Dendritic cell treated with granulocyte-macrophage colony-stimulating factor and Interleukin-4, amounts not matched to agents 40 ng/mL and 50 ng/mL, for 4 days (primary cell): ENCODE results near the gene PRR5L.

Experiments
- H3K27ac Mint-ChIP-seq: one replicate; pipeline ENCODE4 v1.8.0; 2022; ENCODE audit warnings: mild to moderate bottlenecking, mixed read lengths
- H3K27me3 Mint-ChIP-seq: one replicate; pipeline ENCODE4 v1.8.0; 2022; ENCODE audit warnings: mild to moderate bottlenecking, mixed read lengths
- H3K36me3 Mint-ChIP-seq: one replicate; pipeline ENCODE4 v1.8.0; 2022; ENCODE audit warnings: low read depth, mixed read lengths
- H3K4me1 Mint-ChIP-seq: one replicate; pipeline ENCODE4 v1.8.0; 2022; ENCODE audit warnings: low read depth, mixed read lengths
- H3K4me3 Mint-ChIP-seq: one replicate; pipeline ENCODE4 v1.8.0; 2022; ENCODE audit warnings: mild to moderate bottlenecking, moderate library complexity, mixed read lengths
- H3K9me3 Mint-ChIP-seq: one replicate; pipeline ENCODE4 v1.8.0; 2022; ENCODE audit warnings: mixed read lengths
- intact Hi-C: fragments of 100-400 bp; cut with micrococcal nuclease; formaldehyde crosslinking; loops from one replicate; pipeline ENCODE4 v1.15.0; 2022

Gene PRR5L

DNA sequence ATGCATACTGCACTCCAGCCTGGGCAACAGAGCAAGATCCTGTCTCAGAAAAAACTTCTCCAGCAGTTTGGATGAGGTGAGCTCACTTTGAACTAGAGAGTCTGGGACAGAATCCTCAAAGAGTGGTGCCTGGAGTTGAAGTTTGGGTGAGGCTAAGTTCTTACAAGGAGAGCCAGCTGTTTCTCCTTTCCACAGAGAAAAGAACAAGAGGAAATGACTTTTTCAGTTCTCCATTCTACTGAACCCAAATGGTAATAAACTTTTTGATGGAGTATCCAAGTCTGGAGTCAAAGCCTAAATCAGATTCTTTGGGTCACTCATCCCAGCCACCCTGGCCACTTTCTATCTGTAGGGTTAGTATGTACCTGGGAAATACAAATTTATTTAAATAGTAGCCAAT, 111.3 kb downstream of the PRR5L start:
- Mint-ChIP-seq H3K27me3 (peaks cover 63% of the 10 kb centered on the region), H3K9me3 (no peaks in the 10 kb centered on the region), H3K4me3 (no peak overlapping the region), H3K36me3 (no peaks in the 10 kb centered on the region), H3K4me1 (peaks cover 60% of the 10 kb centered on the region), H3K27ac (no peak overlapping the region)
- intact Hi-C loops: loop anchor here (5.0 kb wide), 1 partner anchor 35 kb away; no protein-coding TSS in a partner anchor

- peaks cover 69% of the 10 kb centered on the region for H3K4me1 Mint-ChIP-seq
- intact Hi-C loops: loop anchor here (5.0 kb wide), 1 partner anchor 36 kb away; no protein-coding TSS in a partner anchor
- no peak overlapping the region for H3K4me3 Mint-ChIP-seq
- H3K27me3 Mint-ChIP-seq: peaks cover 50% of the 10 kb centered on the region
- no peaks in the 10 kb centered on the region for H3K36me3 Mint-ChIP-seq
- peak overlapping the region; percentile 69 for H3K27ac Mint-ChIP-seq
- no peaks in the 10 kb centered on the region for H3K9me3 Mint-ChIP-seq
These were observed 112.5 kb downstream of the PRR5L start for GRCh38 chr11:36408498-36409136.

- peaks cover 69% of the 10 kb centered on the region for H3K4me1 Mint-ChIP-seq
- H3K4me3 Mint-ChIP-seq: no peak overlapping the region
- H3K27ac Mint-ChIP-seq: peak overlapping the region; percentile 69
- no peaks in the 10 kb centered on the region for H3K9me3 Mint-ChIP-seq
- intact Hi-C loops: loop anchor here (5.0 kb wide), 1 partner anchor 37 kb away; no protein-coding TSS in a partner anchor
- H3K27me3 Mint-ChIP-seq: peaks cover 44% of the 10 kb centered on the region
- H3K36me3 Mint-ChIP-seq: no peaks in the 10 kb centered on the region
These were observed 113.2 kb downstream of the PRR5L start for GRCh38 chr11:36409152-36409816.

DNA sequence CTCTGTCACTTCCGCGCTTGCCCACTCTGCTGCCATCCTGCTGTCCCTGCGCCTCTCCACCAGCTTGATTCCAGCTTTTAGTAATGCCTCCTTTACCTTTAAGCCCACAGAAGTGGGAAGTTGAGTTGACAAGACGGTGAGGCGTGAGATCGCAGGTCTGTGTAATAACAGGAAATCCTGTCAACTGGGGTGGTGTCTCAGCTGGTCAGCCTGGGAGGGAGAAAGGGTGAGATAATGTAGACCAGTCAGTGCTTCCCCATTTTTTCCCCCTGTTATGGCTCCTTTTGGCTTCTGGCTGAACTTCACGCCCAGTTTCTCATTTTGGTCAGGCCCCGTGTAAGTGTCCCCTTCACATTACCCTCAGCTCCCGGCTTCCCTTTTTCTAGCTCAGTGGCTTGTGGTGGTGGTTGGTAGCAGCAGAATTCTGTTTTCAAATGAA, 115.1 kb downstream of the PRR5L start:
- peak overlapping the region; percentile 14 for H3K4me3 Mint-ChIP-seq
- intact Hi-C loops: loop anchor here (2.0 kb wide), 1 partner anchor 20 kb away; no protein-coding TSS in a partner anchor
- H3K27ac Mint-ChIP-seq: peak overlapping the region; percentile 73
- no peaks in the 10 kb centered on the region for H3K9me3 Mint-ChIP-seq
- H3K4me1 Mint-ChIP-seq: peaks cover 69% of the 10 kb centered on the region
- peaks cover 32% of the 10 kb centered on the region for H3K27me3 Mint-ChIP-seq
- no peaks in the 10 kb centered on the region for H3K36me3 Mint-ChIP-seq

- Mint-ChIP-seq H3K4me1 (peaks cover 64% of the 10 kb centered on the region), H3K27ac (peak overlapping the region; percentile 20), H3K27me3 (peaks cover 41% of the 10 kb centered on the region), H3K36me3 (no peaks in the 10 kb centered on the region), H3K4me3 (no peak overlapping the region), H3K9me3 (no peaks in the 10 kb centered on the region)
- intact Hi-C loops: no loop called here
These were observed 116.8 kb downstream of the PRR5L start for GRCh38 chr11:36412781-36413383.

GRCh38 chr11:36417154-36417553, 121.1 kb downstream of the PRR5L start:
- Mint-ChIP-seq H3K27ac (no peak overlapping the region), H3K36me3 (no peaks in the 10 kb centered on the region), H3K27me3 (peaks cover 37% of the 10 kb centered on the region), H3K4me1 (peaks cover 46% of the 10 kb centered on the region), H3K4me3 (no peak overlapping the region), H3K9me3 (no peaks in the 10 kb centered on the region)
- intact Hi-C loops: no loop called here

DNA sequence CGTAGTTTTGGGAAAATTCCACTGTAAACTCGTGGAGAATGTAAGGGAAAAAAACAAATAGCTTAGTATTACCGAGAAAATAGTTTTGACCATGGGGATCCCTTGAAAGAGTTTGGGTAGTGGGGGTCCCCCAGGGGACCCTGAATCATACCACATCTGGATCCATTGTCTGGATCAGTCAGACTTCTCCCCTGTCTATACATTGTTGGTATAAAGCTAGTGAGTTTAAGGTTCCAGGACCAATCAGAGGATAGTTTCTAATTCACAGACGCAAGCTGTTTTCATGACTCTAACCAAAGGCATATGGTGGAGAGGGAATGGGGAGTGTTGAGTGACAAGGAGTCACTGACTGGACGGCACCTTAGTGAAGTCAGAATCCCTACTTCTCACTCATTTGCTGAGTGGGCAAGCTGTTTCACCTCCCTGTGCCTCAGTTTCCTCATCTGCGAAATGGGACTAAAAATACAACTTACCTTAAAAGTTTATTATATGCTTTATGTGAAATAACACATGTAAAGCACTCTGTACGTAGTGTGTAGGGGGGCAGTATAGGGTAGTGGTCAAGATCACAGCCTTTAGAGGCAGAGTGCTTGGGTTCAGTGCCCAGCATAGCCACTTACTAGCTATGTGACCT, 123.8 kb downstream of the PRR5L start:
- H3K27ac Mint-ChIP-seq: no peak overlapping the region
- H3K4me1 Mint-ChIP-seq: peaks cover 49% of the 10 kb centered on the region
- no peak overlapping the region for H3K4me3 Mint-ChIP-seq
- no peaks in the 10 kb centered on the region for H3K9me3 Mint-ChIP-seq
- no peaks in the 10 kb centered on the region for H3K36me3 Mint-ChIP-seq
- intact Hi-C loops: loop anchor here (5.0 kb wide), 1 partner anchor 37 kb away; no protein-coding TSS in a partner anchor
- H3K27me3 Mint-ChIP-seq: peaks cover 45% of the 10 kb centered on the region

DNA sequence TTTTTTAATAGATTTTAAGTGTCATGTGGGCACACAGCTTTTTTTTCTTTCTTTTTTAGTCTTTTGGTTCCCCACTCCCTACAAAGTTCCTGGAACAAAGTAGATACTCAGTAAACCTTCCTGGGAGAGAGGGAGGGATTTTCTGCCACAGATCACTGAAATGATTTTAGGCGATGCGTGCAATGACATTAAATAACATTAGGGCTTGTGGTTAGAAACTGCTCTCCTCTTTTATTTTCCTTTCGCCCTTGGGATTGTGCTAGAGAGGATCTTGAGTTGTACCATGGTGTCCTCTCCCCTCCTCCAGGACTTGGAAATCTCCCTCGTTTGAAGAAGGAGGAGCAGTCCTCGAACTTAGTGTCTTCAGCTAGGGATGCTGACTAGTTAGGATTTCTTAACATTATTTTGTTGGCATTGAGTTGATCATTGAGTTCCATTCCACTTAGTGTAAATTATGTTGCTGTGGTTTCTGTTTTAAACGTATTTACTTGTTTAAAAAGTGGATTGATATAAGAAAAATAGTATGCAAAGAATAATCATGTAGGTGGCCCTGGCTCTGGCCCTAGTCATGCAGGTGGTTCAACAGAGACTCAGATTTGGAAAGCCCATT, 125.6 kb downstream of the PRR5L start:
- Mint-ChIP-seq H3K27me3 (peaks cover 38% of the 10 kb centered on the region), H3K4me1 (peaks cover 65% of the 10 kb centered on the region), H3K9me3 (no peaks in the 10 kb centered on the region), H3K36me3 (no peaks in the 10 kb centered on the region), H3K4me3 (no peak overlapping the region), H3K27ac (peak overlapping the region; percentile 75)
- intact Hi-C loops: loop anchor here (5.0 kb wide), 1 partner anchor 36 kb away; no protein-coding TSS in a partner anchor

GRCh38 chr11:36425561-36426081, 129.5 kb downstream of the PRR5L start:
- intact Hi-C loops: loop anchor here (5.0 kb wide), 1 partner anchor 48 kb away; no protein-coding TSS in a partner anchor
- no peaks in the 10 kb centered on the region for H3K9me3 Mint-ChIP-seq
- no peaks in the 10 kb centered on the region for H3K36me3 Mint-ChIP-seq
- H3K27me3 Mint-ChIP-seq: peaks cover 19% of the 10 kb centered on the region
- H3K4me1 Mint-ChIP-seq: peaks cover 58% of the 10 kb centered on the region
- no peak overlapping the region for H3K4me3 Mint-ChIP-seq
- peak overlapping the region; percentile 65 for H3K27ac Mint-ChIP-seq

GRCh38 chr11:36426226-36426848, 130.2 kb downstream of the PRR5L start:
- intact Hi-C loops: loop anchor here (5.0 kb wide), 1 partner anchor 49 kb away; no protein-coding TSS in a partner anchor
- peaks cover 51% of the 10 kb centered on the region for H3K4me1 Mint-ChIP-seq
- H3K27ac Mint-ChIP-seq: peak overlapping the region; percentile 62
- no peaks in the 10 kb centered on the region for H3K36me3 Mint-ChIP-seq
- H3K9me3 Mint-ChIP-seq: no peaks in the 10 kb centered on the region
- H3K4me3 Mint-ChIP-seq: no peak overlapping the region
- H3K27me3 Mint-ChIP-seq: peaks cover 16% of the 10 kb centered on the region

- Mint-ChIP-seq H3K4me3 (no peak overlapping the region), H3K4me1 (peaks cover 50% of the 10 kb centered on the region), H3K27ac (peak overlapping the region; percentile 62), H3K36me3 (no peaks in the 10 kb centered on the region), H3K27me3 (peaks cover 17% of the 10 kb centered on the region), H3K9me3 (no peaks in the 10 kb centered on the region)
- intact Hi-C loops: loop anchor here (5.0 kb wide), 1 partner anchor 50 kb away; no protein-coding TSS in a partner anchor
These were observed 131.0 kb downstream of the PRR5L start for GRCh38 chr11:36427079-36427478.

DNA sequence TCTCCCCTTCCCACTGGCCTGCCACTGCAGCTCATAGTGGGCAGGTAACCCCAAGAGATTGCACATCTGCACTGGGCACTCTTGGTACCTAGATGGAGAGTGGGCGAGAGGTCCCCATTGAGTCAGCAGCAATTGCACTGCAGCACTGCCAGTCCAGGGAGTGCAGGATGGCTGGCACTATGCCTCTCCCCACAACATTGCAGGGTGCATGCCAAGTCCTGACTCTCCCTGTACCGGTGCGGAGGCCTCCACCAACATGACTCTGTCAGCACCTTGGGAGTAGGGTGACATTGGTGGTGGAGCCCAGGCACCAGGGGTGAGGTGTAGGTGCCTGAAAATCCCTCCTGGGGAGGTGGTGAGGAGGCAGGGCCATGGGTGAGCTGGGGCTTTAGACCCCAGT, 131.8 kb downstream of the PRR5L start:
- H3K27me3 Mint-ChIP-seq: peaks cover 17% of the 10 kb centered on the region
- H3K9me3 Mint-ChIP-seq: no peaks in the 10 kb centered on the region
- H3K4me1 Mint-ChIP-seq: peaks cover 50% of the 10 kb centered on the region
- no peak overlapping the region for H3K4me3 Mint-ChIP-seq
- intact Hi-C loops: loop anchor here (5.0 kb wide), 1 partner anchor 51 kb away; no protein-coding TSS in a partner anchor
- H3K27ac Mint-ChIP-seq: no peak overlapping the region
- H3K36me3 Mint-ChIP-seq: no peaks in the 10 kb centered on the region
